ENCODE results near the gene RAP1GDS1. TPM values are rescaled to one million over a fixed set of nuclear protein-coding genes. Genes with fewer than 3 reads are reported as not detected.

RAP1GDS1 gene
- total RNA-seq, 1 experiment from 2014 or later: 25.7 TPM

GRCh38 chr4:98334461-98334860 is 73.3 kb downstream of the RAP1GDS1 start:
- POLR2A ChIA-PET (ENCODE audit: unreplicated experiment): no interaction called here

GRCh38 chr4:98338761-98339438 is 77.7 kb downstream of the RAP1GDS1 start:
- H3K4me2 ChIP-seq: no peak overlapping the region
- TF ChIP-seq EZH2 (IDR thresholded peaks at IDR 0.05; ENCODE audit: low read depth): no peak
- no peak for TF ChIP-seq CTCF (conservative IDR thresholded peaks at IDR 0.05)
- intact Hi-C loops (cut with micrococcal nuclease; ENCODE audit: unreplicated experiment): no loop called here
- H3K27me3 ChIP-seq (ENCODE audit: insufficient read depth, low read depth): no peaks in the 10 kb centered on the region
- peaks cover 4% of the 10 kb centered on the region; the same call in 1 of the 2 replicates for H3K36me3 ChIP-seq (ENCODE audit: low read depth)
- no peak overlapping the region for H2AFZ ChIP-seq
- DNase-seq: no peak
- no peaks in the 10 kb centered on the region for H3K79me2 ChIP-seq (ENCODE audit: low read depth)
- H3K27ac ChIP-seq: no peak overlapping the region
- no peaks in the 10 kb centered on the region for H3F3A ChIP-seq (ENCODE audit: insufficient read depth, low read depth)
- no peak overlapping the region for H3K4me3 ChIP-seq
- POLR2A ChIA-PET (ENCODE audit: unreplicated experiment): no interaction called here
- CTCF ChIA-PET: no interaction called here
- H4K20me1 ChIP-seq (ENCODE audit: insufficient read depth): no peaks in the 10 kb centered on the region; the same call in 1 of the 2 replicates
- no peaks in the 10 kb centered on the region for H3K9me2 ChIP-seq (ENCODE audit: insufficient read depth)
- no peaks in the 10 kb centered on the region for H3K4me1 ChIP-seq (replicated peaks; ENCODE audit: insufficient read depth)
- no peaks in the 10 kb centered on the region; the same call in 1 of the 2 replicates for H3K9me3 ChIP-seq (ENCODE audit: insufficient read depth, low read depth)
- no TSS peak for BruUV-seq (replicated peaks)

More at GRCh38 chr4:98334461-98334860, 73.3 kb downstream of the RAP1GDS1 start:
- Histone ChIP-seq H3K27ac (no peak overlapping the region), H2AFZ (no peak overlapping the region), H3K9me3 (ENCODE audit: insufficient read depth, low read depth) (peaks cover 5% of the 10 kb centered on the region; the same call in 1 of the 2 replicates), H3K9me2 (ENCODE audit: insufficient read depth) (no peaks in the 10 kb centered on the region), H3K4me3 (no peak overlapping the region), H3K27me3 (ENCODE audit: insufficient read depth, low read depth) (no peaks in the 10 kb centered on the region), H3F3A (ENCODE audit: insufficient read depth, low read depth) (no peaks in the 10 kb centered on the region; the same call in 1 of the 2 replicates), H3K79me2 (ENCODE audit: low read depth) (no peaks in the 10 kb centered on the region), H4K20me1 (ENCODE audit: insufficient read depth) (no peaks in the 10 kb centered on the region; the same call in 1 of the 2 replicates), H3K4me1 (replicated peaks; ENCODE audit: insufficient read depth) (no peaks in the 10 kb centered on the region), H3K36me3 (ENCODE audit: low read depth) (peaks cover 7% of the 10 kb centered on the region), H3K4me2 (no peak overlapping the region)
- CTCF ChIA-PET: no interaction called here
- intact Hi-C loops (cut with micrococcal nuclease; ENCODE audit: unreplicated experiment): no loop called here
- TF ChIP-seq CTCF (conservative IDR thresholded peaks at IDR 0.05) (no peak), EZH2 (IDR thresholded peaks at IDR 0.05; ENCODE audit: low read depth) (no peak)
- DNase-seq: no peak
- no TSS peak for BruUV-seq (replicated peaks)

- ChIA-PET CTCF (no interaction called here), POLR2A (ENCODE audit: unreplicated experiment) (no interaction called here)
- no peaks in the 10 kb centered on the region for H3K27me3 ChIP-seq (ENCODE audit: insufficient read depth, low read depth)
- H3F3A ChIP-seq (ENCODE audit: insufficient read depth, low read depth): no peaks in the 10 kb centered on the region
- no peaks in the 10 kb centered on the region; the same call in 1 of the 2 replicates for H4K20me1 ChIP-seq (ENCODE audit: insufficient read depth)
- H3K27ac ChIP-seq: no peak overlapping the region
- no peak overlapping the region for H3K4me2 ChIP-seq
- BruUV-seq (replicated peaks): no TSS peak
- H3K79me2 ChIP-seq (ENCODE audit: low read depth): no peaks in the 10 kb centered on the region
- no peaks in the 10 kb centered on the region for H3K9me2 ChIP-seq (ENCODE audit: insufficient read depth)
- no peak overlapping the region for H2AFZ ChIP-seq
- TF ChIP-seq CTCF (conservative IDR thresholded peaks at IDR 0.05): no peak
- no peak for TF ChIP-seq EZH2 (IDR thresholded peaks at IDR 0.05; ENCODE audit: low read depth)
- H3K4me1 ChIP-seq (replicated peaks; ENCODE audit: insufficient read depth): no peaks in the 10 kb centered on the region
- H3K9me3 ChIP-seq (ENCODE audit: insufficient read depth, low read depth): no peaks in the 10 kb centered on the region
- no peak overlapping the region for H3K4me3 ChIP-seq
- H3K36me3 ChIP-seq (ENCODE audit: low read depth): peaks cover 5% of the 10 kb centered on the region; the same call in 1 of the 2 replicates
- no peak for DNase-seq
- intact Hi-C loops (cut with micrococcal nuclease; ENCODE audit: unreplicated experiment): no loop called here
Measured at GRCh38 chr4:98341309-98341708, 80.1 kb downstream of the RAP1GDS1 start.

Data from PC-9 (cell line).